ENCODE measurements around the gene DAD1.

DNA sequence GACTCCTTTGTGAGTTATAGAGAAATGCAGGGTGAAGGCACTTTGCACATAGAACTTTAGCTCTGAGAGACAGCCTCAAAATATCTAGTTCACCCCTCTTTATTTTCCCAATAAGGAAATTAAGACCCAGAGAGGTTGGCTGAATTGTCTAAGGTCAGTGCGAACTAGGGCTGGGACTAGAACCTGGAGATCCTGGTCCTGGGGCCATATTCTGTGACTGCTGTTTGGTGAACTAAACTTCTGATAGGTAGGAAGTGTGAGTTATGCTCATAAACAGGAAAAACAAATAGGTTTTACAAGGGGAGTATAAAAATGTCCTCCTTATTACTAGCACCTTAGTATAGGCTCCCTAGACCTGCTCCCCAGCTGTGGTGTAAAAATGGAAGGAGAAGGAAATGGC, 53.9 kb downstream of the DAD1 start:
- TF ChIP-seq, protein P1, sequence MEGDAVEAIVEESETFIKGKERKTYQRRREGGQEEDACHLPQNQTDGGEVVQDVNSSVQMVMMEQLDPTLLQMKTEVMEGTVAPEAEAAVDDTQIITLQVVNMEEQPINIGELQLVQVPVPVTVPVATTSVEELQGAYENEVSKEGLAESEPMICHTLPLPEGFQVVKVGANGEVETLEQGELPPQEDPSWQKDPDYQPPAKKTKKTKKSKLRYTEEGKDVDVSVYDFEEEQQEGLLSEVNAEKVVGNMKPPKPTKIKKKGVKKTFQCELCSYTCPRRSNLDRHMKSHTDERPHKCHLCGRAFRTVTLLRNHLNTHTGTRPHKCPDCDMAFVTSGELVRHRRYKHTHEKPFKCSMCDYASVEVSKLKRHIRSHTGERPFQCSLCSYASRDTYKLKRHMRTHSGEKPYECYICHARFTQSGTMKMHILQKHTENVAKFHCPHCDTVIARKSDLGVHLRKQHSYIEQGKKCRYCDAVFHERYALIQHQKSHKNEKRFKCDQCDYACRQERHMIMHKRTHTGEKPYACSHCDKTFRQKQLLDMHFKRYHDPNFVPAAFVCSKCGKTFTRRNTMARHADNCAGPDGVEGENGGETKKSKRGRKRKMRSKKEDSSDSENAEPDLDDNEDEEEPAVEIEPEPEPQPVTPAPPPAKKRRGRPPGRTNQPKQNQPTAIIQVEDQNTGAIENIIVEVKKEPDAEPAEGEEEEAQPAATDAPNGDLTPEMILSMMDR (IDR thresholded peaks at IDR 0.05), result no peak
- TF ChIP-seq POLR2AphosphoS5 (IDR thresholded peaks at IDR 0.05), result no peak
